HepG2 (cell line): ENCODE results near the gene DNAJC4. TPM values are rescaled to one million over a fixed set of nuclear protein-coding genes. Genes with fewer than 3 reads are reported as not detected.

Experiments used
- ARHGAP35 ChIP-seq: sonication (generic); formaldehyde crosslinking; IDR thresholded peaks from 2 replicates; pipeline ENCODE4 v1.9.0; 2022; ENCODE audit warnings: mild to moderate bottlenecking, inconsistent platforms, moderate library complexity, missing genetic modification reagents, borderline replicate concordance
- CREM ChIP-seq, 2 experiments: sonication (generic) in 1 of 2; formaldehyde crosslinking in 1 of 2; IDR thresholded peaks; 2 replicates each; pipeline versions ENCODE4 v1.4.0 to v1.6.1; 2016 to 2020; ENCODE audit warnings: antibody characterized with exemption in 1 of 2, mild to moderate bottlenecking in 1 of 2, missing genetic modification reagents in 1 of 2
- DMAP1 ChIP-seq: IDR thresholded peaks from 2 replicates; pipeline ENCODE4 v1.6.1; 2016
- DR1 ChIP-seq: sonication (generic); formaldehyde crosslinking; IDR thresholded peaks from 2 replicates; pipeline ENCODE4 v1.8.0; 2021; ENCODE audit warnings: mild to moderate bottlenecking, missing genetic modification reagents, inconsistent platforms
- EEA1 ChIP-seq: sonication (generic); formaldehyde crosslinking; IDR thresholded peaks from 2 replicates; pipeline ENCODE4 v1.5.1; 2020; ENCODE audit warnings: mild to moderate bottlenecking, missing genetic modification reagents, borderline replicate concordance
- FOXO4 ChIP-seq: sonication (generic); formaldehyde crosslinking; conservative IDR thresholded peaks from 2 replicates; pipeline ENCODE4 v1.8.1; 2023; ENCODE audit warnings: missing genetic modification reagents
- HMGXB4 ChIP-seq, 2 experiments: sonication (generic) in 1 of 2; formaldehyde crosslinking in 1 of 2; IDR thresholded peaks; 2 replicates each; pipeline versions ENCODE4 v1.4.0 to v1.6.1; 2018 to 2020; ENCODE audit warnings: missing genetic modification reagents in 2 of 2, borderline replicate concordance in 1 of 2, low read depth in 1 of 2, mild to moderate bottlenecking in 1 of 2, missing biosample characterization in 1 of 2
- KDM2A ChIP-seq: sonication (generic); formaldehyde crosslinking; IDR thresholded peaks from 2 replicates; pipeline ENCODE4 v1.4.0; 2020; ENCODE audit warnings: low read depth, missing genetic modification reagents, borderline replicate concordance
- MEIS2 ChIP-seq: sonication (generic); formaldehyde crosslinking; IDR thresholded peaks from 2 replicates; pipeline ENCODE4 v1.9.0; 2021; ENCODE audit warnings: mild to moderate bottlenecking, missing genetic modification reagents
- MXI1 ChIP-seq: IDR thresholded peaks from 3 replicates; pipeline ENCODE4 v1.6.1; 2012; ENCODE audit warnings: low read depth, low read length, inconsistent platforms, borderline replicate concordance
- NRL ChIP-seq: sonication (generic); formaldehyde crosslinking; IDR thresholded peaks from 2 replicates; pipeline ENCODE4 v1.5.0; 2020; ENCODE audit warnings: missing genetic modification reagents, mild to moderate bottlenecking, moderate library complexity, borderline replicate concordance
- PRPF4 ChIP-seq: fragments of 200-400 bp; formaldehyde crosslinking; IDR thresholded peaks from 2 replicates; pipeline ENCODE4 v1.6.1; 2016; ENCODE audit warnings: low read length, low read depth; ENCODE audit not compliant: poor library complexity, severe bottlenecking
- RNF2 ChIP-seq: fragments of 450-650 bp; conservative IDR thresholded peaks from 2 replicates; pipeline ENCODE4 v1.6.1; 2016; ENCODE audit warnings: low read depth
- RXRB ChIP-seq: IDR thresholded peaks from 2 replicates; pipeline ENCODE4 v1.6.1; 2016; ENCODE audit warnings: borderline replicate concordance, missing genetic modification reagents, missing compliant biosample characterization
- STAT6 ChIP-seq: sonication (generic); formaldehyde crosslinking; IDR thresholded peaks from 2 replicates; pipeline ENCODE4 v1.4.0; 2020; ENCODE audit warnings: missing genetic modification reagents, mild to moderate bottlenecking, borderline replicate concordance
- TP53 ChIP-seq: sonication (generic); formaldehyde crosslinking; conservative IDR thresholded peaks from 2 replicates; pipeline ENCODE4 v1.4.0; 2020; ENCODE audit warnings: missing genetic modification reagents
- TRAFD1 ChIP-seq: sonication (generic); formaldehyde crosslinking; IDR thresholded peaks from 2 replicates; pipeline ENCODE4 v1.5.1; 2020; ENCODE audit warnings: missing genetic modification reagents, mild to moderate bottlenecking, borderline replicate concordance
- YY1 ChIP-seq: IDR thresholded peaks from 2 replicates; pipeline ENCODE4 v1.6.1; 2011; ENCODE audit warnings: low read length, low read depth, moderate library complexity, mild to moderate bottlenecking; ENCODE audit not compliant: insufficient read depth, insufficient replicate concordance
- ZNF260 ChIP-seq: sonication (generic); formaldehyde crosslinking; IDR thresholded peaks from 2 replicates; pipeline ENCODE4 v1.4.0; 2020; ENCODE audit warnings: missing genetic modification reagents, low read depth, mild to moderate bottlenecking, borderline replicate concordance
- ZNF441 ChIP-seq: sonication (generic); formaldehyde crosslinking; IDR thresholded peaks from 2 replicates; pipeline ENCODE4 v1.7.0; 2021; ENCODE audit warnings: missing genetic modification reagents, borderline replicate concordance
- polyA plus RNA-seq, 8 experiments: library from polyadenylated mRNA; depleted of rRNA in 3 of 8; stranded (reverse) in 7 of 8; unstranded in 1 of 8; fragments of >200 nt; fragmentation: Illumina TruSeq in 4 of 8; extraction: Trizol in 4 of 8; gene quantifications; 2 replicates each; pipeline versions ENCODE4 v1.2.1 to v1.2.3, GENCODE V29; 2011 to 2016; ENCODE audit warnings: low read depth in 4 of 8, missing spikeins in 1 of 8, mixed read lengths in 1 of 8; ENCODE audit not compliant: insufficient read depth in 1 of 8
- total RNA-seq, 5 experiments: library from RNA; depleted of rRNA; stranded (reverse); fragments of >200 nt; fragmentation: Illumina TruSeq; extraction: Trizol; gene quantifications; 2 replicates each; pipeline ENCODE4 v1.2.3, GENCODE V29; 2016; ENCODE audit warnings: low read depth in 1 of 5

DNAJC4 gene
- total and polyA plus RNA-seq, 2 of the 13 experiments (the other 11 are each of a cell fraction or from before 2014, with no cell fraction given) = 10.3 to 60.8 TPM

DNA sequence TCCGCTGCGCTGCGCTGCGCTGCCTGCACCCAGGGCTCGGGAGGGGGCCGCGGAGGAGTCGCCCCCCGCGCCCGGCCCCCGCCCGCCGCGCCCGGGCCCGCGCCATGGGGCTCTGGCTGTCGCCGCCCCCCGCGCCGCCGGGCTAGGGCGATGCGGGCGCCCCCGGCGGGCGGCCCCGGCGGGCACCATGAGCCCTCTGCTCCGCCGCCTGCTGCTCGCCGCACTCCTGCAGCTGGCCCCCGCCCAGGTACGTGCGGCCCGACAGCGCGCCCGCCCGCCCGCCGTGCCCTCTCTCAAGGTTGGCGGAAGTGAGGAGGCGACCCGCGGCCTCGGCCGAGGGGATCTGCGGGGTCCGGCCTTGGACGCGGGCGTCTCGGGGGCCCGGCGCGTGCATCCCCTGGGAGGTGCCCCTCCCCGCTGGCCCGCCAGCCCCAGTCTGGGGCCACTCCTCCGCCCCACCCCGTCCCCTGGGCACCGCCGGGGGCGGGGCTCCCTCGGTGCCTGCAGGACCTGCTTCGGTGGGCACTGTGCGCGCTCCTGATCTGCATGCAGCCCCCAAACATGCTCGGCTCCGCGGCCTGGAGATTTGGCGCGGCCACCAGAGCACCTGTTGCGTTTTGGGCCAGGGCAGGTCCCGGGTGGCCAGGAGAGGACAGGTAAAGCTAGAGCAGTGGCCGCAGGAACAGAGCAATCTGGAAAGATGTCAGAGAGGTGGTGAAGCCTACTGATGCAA, 4.5 kb downstream of the DNAJC4 start (continued):
- TF ChIP-seq STAT6 (CRISPR knock-in tag) = no peak
- TF ChIP-seq CREM (IDR thresholded peaks at IDR 0.05) = no peak
- no peak for TF ChIP-seq CREM (CRISPR knock-in tag; IDR thresholded peaks at IDR 0.05)
- TF ChIP-seq DMAP1 (CRISPR knock-in tag) = no peak
- 0 out of 2 replicates have a peak, but pooled peaks have one; percentile 50 for TF ChIP-seq MEIS2 (CRISPR knock-in tag)
- TF ChIP-seq RXRB (CRISPR knock-in tag) = peak; percentile 32; the same call in 1 of the 2 replicates
- TF ChIP-seq RNF2 = no peak
- TF ChIP-seq ZNF441 = 0 out of 2 replicates have a peak, but pooled peaks have one; percentile 17
- peak; percentile 75; the same call in 1 of the 2 replicates for TF ChIP-seq NRL (CRISPR knock-in tag)
- TF ChIP-seq MXI1 = peak; percentile 56; the same call in 1 of the 3 replicates
- no peak for TF ChIP-seq KDM2A (CRISPR knock-in tag)
- 0 out of 4 replicates have a peak, but pooled peaks of 1 of the 2 experiments have one; percentile 28 for TF ChIP-seq HMGXB4 (CRISPR knock-in tag; IDR thresholded peaks at IDR 0.05; ENCODE audit: borderline replicate concordance in 1 of 2, low read depth in 1 of 2)
- TF ChIP-seq TRAFD1 = no peak
- peak; percentile 53 for TF ChIP-seq YY1
- TF ChIP-seq ZNF260 (CRISPR knock-in tag) = no peak
- no peak for TF ChIP-seq ARHGAP35
- no peak for TF ChIP-seq DR1
- TF ChIP-seq EEA1 (CRISPR knock-in tag) = 0 out of 2 replicates have a peak, but pooled peaks have one; percentile 32
- TF ChIP-seq FOXO4 (CRISPR knock-in tag) = no peak
- TF ChIP-seq TP53 (CRISPR knock-in tag) = no peak
- no peak for TF ChIP-seq PRPF4
